ENCODE data around the gene WDR72. TPM values are rescaled to one million over a fixed set of nuclear protein-coding genes. Genes with fewer than 3 reads are reported as not detected.
A peak's percentile ranks its signal among the peaks of the same experiment; 100 is the strongest.

Gene WDR72
- total and polyA plus RNA-seq, 2 of the 13 experiments (the other 11 are each of a cell fraction or from before 2014, with no cell fraction given) = 0.21 to 0.60 TPM

GRCh38 chr15:53559364-53560277 lies 199.8 kb downstream of the WDR72 start (continued):
- TF ChIP-seq HDAC2 (CRISPR knock-in tag; IDR thresholded peaks at IDR 0.05) (peak; percentile 18; the same call in 1 of the 2 replicates), ZNF709 (CRISPR knock-in tag; IDR thresholded peaks at IDR 0.05) (no peak), CC2D1A (CRISPR knock-in tag; IDR thresholded peaks at IDR 0.05) (no peak), PRDM10 (CRISPR knock-in tag; IDR thresholded peaks at IDR 0.05; ENCODE audit: low read depth) (no peak), HNF1A (IDR thresholded peaks at IDR 0.05; ENCODE audit: low read depth) (peak; percentile 89), HNF1A (CRISPR knock-in tag; IDR thresholded peaks at IDR 0.05; ENCODE audit: borderline replicate concordance) (peak; percentile 92), FOXP1 (IDR thresholded peaks at IDR 0.05) (no peak), FOXP1 (CRISPR knock-in tag; IDR thresholded peaks at IDR 0.05) (peak; percentile 36; the same call in 1 of the 2 replicates), ZMAT3 (CRISPR knock-in tag; conservative IDR thresholded peaks at IDR 0.05) (no peak), SOX13 (IDR thresholded peaks at IDR 0.05) (no peak), SOX13 (CRISPR knock-in tag; conservative IDR thresholded peaks at IDR 0.05 in 1 of 2, IDR thresholded peaks at IDR 0.05 in 1 of 2) (peak in 1 of 2 experiments; percentile 90; a peak in 2 of 4 replicates), ZNF629 (CRISPR knock-in tag; conservative IDR thresholded peaks at IDR 0.05) (no peak), KDM4B (CRISPR knock-in tag; IDR thresholded peaks at IDR 0.05) (no peak), PREB (CRISPR knock-in tag; IDR thresholded peaks at IDR 0.05) (no peak), SP2 (CRISPR knock-in tag; IDR thresholded peaks at IDR 0.05) (no peak), ZNF740 (CRISPR knock-in tag; IDR thresholded peaks at IDR 0.05) (no peak), ATF6 (CRISPR knock-in tag; conservative IDR thresholded peaks at IDR 0.05) (no peak), ZNF607 (CRISPR knock-in tag; IDR thresholded peaks at IDR 0.05; ENCODE audit: borderline replicate concordance) (no peak), ZNF644 (CRISPR knock-in tag; IDR thresholded peaks at IDR 0.05; ENCODE audit: low read depth) (no peak)

Data from HepG2 (cell line).